GM18873 (cell line): ENCODE measurements around the gene KY.

Experiments
- ATAC-seq: cut with Tn5 transposase; IDR thresholded peaks from one replicate; pipeline ENCODE4 v1.9.1; 2021; ENCODE audit warnings: mild to moderate bottlenecking, moderate library complexity, moderate number of reproducible peaks; ENCODE audit not compliant: unreplicated experiment, low FRiP score

The KY gene

DNA sequence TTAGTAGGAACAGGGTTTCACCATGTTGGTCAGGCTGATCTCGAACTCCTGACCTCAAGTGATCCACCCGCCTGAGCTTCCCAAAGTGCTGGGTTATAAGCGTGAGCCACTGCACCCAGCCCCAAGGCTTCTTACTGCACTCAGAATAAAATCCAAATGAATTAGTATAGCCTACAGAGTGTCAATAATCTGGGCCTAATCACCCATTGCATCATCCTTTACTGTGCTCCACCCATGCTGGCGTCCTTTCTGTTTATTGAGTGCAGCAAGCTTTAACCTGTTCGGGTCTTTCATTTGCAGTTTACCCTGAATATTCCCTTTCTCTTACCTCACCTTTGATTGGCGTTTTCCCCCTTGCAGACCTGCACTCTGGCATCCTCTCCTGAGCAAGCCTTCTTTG, 87.2 kb downstream of the KY start:
- ATAC-seq, result no peak

- no peak for ATAC-seq
Measured at GRCh38 chr3:134562055-134562454, 88.8 kb downstream of the KY start.

DNA sequence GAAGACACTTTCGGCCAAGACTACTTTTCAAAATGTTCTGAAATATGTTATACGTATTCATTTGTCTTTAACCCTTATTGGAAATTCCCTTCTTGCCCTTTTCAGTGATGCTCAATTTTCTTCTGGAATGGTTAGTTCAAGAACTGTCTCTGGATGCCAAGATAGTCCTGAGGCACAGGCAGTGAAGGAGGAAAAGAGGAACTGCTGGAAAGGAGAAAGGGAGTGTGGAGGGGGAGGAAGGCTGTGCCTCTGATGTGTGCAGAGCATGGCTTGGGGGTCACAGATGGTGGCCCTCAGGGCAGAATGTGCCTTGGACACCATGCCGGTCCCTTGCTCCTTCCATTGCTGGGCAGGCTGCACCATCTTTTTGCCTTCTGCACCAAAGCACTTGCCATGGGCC, 91.2 kb downstream of the KY start:
- ATAC-seq, result no peak
